Thoracic aorta (tissue), 2 donors: ENCODE data around the gene NQO2. TPM values are rescaled to one million over a fixed set of nuclear protein-coding genes. Genes with fewer than 3 reads are reported as not detected.

Experiments used
- ATAC-seq: fragments of 150-250 bp; one replicate; pipeline ENCODE4 v1.8.0; 2017; ENCODE audit warnings: low read depth; ENCODE audit not compliant: insufficient number of reproducible peaks, low FRiP score
- DNase-seq: peaks from one replicate; pipeline ENCODE4 v3.0.0-alpha.2; 2020; ENCODE audit warnings: low spot score
- H3K27ac ChIP-seq, 2 donors: fragments of 200-600 bp; sonication (generic); 1 replicate in 1 of 2; 2 replicates in 1 of 2; pipeline ENCODE4 v1.5.1; 2016; ENCODE audit warnings: mild to moderate bottlenecking in 2 of 2, moderate library complexity in 2 of 2
- H3K27me3 ChIP-seq: fragments of 200-600 bp; sonication (generic); replicated peaks from 2 replicates; pipeline ENCODE4 v1.6.0; 2016; ENCODE audit warnings: mild to moderate bottlenecking; ENCODE audit not compliant: insufficient read depth
- H3K36me3 ChIP-seq: fragments of 200-600 bp; sonication (generic); one replicate; pipeline ENCODE4 v1.5.1; 2016
- H3K4me1 ChIP-seq, 2 donors: fragments of 200-600 bp; sonication (generic); 1 replicate in 1 of 2; 2 replicates in 1 of 2; pipeline versions ENCODE4 v1.5.1 to v1.6.0; 2016; ENCODE audit warnings: low read depth in 2 of 2, mild to moderate bottlenecking in 1 of 2; ENCODE audit not compliant: control insufficient read depth in 1 of 2
- H3K4me3 ChIP-seq: fragments of 200-600 bp; sonication (generic); 2 replicates; pipeline ENCODE4 v1.5.1; 2016; ENCODE audit warnings: mild to moderate bottlenecking
- H3K9me3 ChIP-seq: fragments of 200-600 bp; sonication (generic); 2 replicates; pipeline ENCODE4 v1.5.1; 2016
- total RNA-seq, 2 donors: library from RNA; depleted of rRNA; stranded (reverse); fragments of >200 nt; gene quantifications; one replicate each; pipeline versions ENCODE4 v1.1.0 to v1.2.3, GENCODE V29; 2016
- TF ChIP-seq, protein P1 (sequence below): fragments of 200-600 bp; sonication (generic); IDR thresholded peaks from one replicate; pipeline ENCODE4 v1.5.1; 2019; ENCODE audit warnings: antibody characterized with exemption

The NQO2 gene
- total RNA-seq, 2 donors from 2014 or later = 23.0 to 25.7 TPM

DNA sequence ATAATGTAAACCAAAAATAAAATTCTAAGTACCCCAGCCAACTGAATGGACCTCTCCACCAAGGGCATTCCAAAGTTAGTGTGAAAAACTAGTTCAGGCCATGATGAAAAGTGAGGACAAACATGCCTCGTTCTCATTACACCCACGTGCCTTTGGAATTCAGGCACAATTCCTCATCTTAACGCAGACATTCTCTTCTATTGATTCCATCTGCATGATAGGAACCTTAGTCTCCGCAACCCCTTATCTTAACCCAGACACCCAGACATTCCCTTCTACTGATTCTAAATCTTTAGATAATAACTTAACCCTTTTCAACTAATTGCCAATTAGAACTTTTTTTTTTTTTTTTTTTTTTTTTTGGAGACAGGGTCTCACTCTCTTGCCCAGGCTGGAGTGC, 20.8 kb upstream of the NQO2 start:
- H3K27me3 ChIP-seq = no peaks in the 10 kb centered on the region
- DNase-seq = no peak
- TF ChIP-seq, protein P1, sequence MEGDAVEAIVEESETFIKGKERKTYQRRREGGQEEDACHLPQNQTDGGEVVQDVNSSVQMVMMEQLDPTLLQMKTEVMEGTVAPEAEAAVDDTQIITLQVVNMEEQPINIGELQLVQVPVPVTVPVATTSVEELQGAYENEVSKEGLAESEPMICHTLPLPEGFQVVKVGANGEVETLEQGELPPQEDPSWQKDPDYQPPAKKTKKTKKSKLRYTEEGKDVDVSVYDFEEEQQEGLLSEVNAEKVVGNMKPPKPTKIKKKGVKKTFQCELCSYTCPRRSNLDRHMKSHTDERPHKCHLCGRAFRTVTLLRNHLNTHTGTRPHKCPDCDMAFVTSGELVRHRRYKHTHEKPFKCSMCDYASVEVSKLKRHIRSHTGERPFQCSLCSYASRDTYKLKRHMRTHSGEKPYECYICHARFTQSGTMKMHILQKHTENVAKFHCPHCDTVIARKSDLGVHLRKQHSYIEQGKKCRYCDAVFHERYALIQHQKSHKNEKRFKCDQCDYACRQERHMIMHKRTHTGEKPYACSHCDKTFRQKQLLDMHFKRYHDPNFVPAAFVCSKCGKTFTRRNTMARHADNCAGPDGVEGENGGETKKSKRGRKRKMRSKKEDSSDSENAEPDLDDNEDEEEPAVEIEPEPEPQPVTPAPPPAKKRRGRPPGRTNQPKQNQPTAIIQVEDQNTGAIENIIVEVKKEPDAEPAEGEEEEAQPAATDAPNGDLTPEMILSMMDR = no peak
- H3K27ac ChIP-seq = no peak overlapping the region
- peaks cover 8 to 25% of the 10 kb centered on the region in 2 donors for H3K4me1 ChIP-seq
- no peak for ATAC-seq
- H3K4me3 ChIP-seq = no peak overlapping the region
- H3K36me3 ChIP-seq = no peaks in the 10 kb centered on the region
- no peaks in the 10 kb centered on the region for H3K9me3 ChIP-seq

DNA sequence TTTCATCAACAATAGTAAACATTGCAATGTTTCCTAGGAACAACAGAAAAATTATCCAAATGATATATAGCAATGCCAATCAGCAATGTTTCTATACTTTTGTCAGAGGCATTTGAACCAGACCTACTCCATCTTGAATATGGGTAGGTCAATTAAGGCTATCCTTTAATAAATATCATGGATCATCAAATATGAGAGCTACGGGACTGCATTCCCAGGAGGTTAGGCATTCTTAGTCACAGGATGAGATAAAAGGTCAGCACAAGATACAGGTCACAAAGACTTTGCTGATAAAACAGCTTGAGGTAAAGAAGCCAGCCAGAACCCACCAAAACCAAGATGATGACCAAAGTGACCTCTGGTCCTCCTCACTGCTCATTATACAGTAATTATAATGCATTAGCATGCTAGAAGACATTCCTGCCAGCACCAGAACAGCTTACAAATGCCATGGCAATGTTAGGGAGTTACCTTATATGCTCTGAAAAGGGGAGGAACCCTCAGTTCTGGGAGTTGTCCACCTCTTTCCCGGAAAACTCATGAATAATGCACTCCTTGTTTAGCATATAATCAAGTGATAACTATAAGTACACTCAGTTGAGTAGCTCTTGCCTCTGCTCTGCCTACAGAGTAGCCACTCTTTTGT, 19.8 kb upstream of the NQO2 start:
- H3K9me3 ChIP-seq = no peaks in the 10 kb centered on the region
- TF ChIP-seq, protein P1 = no peak
- no peaks in the 10 kb centered on the region for H3K36me3 ChIP-seq
- ATAC-seq (no peak), DNase-seq (no peak)
- H3K27me3 ChIP-seq = no peaks in the 10 kb centered on the region
- H3K4me3 ChIP-seq = no peak overlapping the region
- H3K4me1 ChIP-seq = peaks cover 8 to 25% of the 10 kb centered on the region in 2 donors
- no peak overlapping the region for H3K27ac ChIP-seq

DNA sequence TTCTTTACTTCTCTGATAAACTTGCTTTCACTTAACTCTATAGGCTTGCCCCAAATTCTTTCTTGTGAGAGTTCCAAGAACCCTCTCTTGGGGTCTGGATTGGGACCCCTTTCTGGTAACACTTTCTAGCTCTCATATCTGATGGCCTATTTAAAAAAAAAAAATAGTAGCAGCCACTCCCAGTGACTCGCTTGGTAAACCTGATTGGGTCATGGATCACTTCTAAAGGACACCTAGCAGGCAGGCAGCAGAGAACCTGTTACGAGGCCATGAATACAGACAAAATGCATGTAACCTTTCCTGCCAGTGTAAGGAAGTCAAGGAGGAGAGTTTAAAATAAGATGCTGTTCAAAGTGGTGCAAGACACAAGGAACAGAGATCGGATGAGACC, 19.2 kb upstream of the NQO2 start:
- ATAC-seq = no peak

DNA sequence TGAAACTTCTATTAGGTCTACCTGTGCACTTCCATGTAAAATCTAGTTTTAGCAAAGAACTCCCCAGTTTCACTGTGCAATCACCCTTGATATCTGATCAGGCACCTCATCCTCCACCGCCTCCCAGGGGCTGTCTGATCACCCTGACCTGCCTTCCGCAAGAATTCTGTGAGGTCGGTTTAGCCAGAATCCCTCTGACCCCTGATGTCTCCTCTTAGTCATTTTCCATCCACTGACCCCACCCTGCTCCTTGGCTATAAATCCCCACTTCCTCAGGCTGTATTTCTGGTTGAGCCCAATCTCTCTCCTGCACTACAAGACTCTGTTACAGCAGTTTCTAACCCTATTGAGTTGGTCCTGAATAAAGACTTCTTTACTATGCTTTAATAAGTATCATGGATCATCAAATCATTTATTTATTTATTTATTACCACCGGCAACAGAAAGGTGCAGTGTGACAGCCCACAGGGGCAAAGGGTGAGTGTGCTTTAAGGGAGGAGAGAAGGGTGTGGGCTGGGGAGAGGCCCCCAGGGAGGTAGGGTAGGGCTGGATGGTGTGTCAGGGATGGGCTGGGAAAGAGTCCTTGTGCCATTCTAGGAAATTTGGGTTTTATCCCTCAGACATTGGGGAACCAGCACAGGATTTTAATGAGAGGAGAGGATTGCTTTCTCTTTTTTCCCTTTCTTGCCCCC, 17.1 kb upstream of the NQO2 start:
- Histone ChIP-seq H3K4me1 (peaks cover 10 to 31% of the 10 kb centered on the region in 2 donors), H3K27ac (peak overlapping the region; percentile 87 to 88)
- ATAC-seq = no peak

More for the DNA sequence above, 19.2 kb upstream of the NQO2 start:
- peak overlapping the region in 1 of 2 donors; percentile 87 for H3K27ac ChIP-seq
- no peaks in the 10 kb centered on the region for H3K9me3 ChIP-seq
- H3K27me3 ChIP-seq = no peaks in the 10 kb centered on the region
- H3K36me3 ChIP-seq = no peaks in the 10 kb centered on the region
- peaks cover 8 to 25% of the 10 kb centered on the region in 2 donors for H3K4me1 ChIP-seq
- TF ChIP-seq, protein P1 = no peak
- no peak for DNase-seq
- no peak overlapping the region for H3K4me3 ChIP-seq

More for the DNA sequence above, 17.1 kb upstream of the NQO2 start:
- Histone ChIP-seq H3K9me3 (no peaks in the 10 kb centered on the region), H3K27me3 (no peaks in the 10 kb centered on the region), H3K36me3 (no peaks in the 10 kb centered on the region), H3K4me3 (no peak overlapping the region)
- TF ChIP-seq, protein P1 = no peak
- DNase-seq = no peak
